Right atrium auricular region (tissue), 2 donors: ENCODE results near the gene SCNN1G. TPM values are rescaled to one million over a fixed set of nuclear protein-coding genes. Genes with fewer than 3 reads are reported as not detected.

Experiments
- DNase-seq: peaks from one replicate; pipeline ENCODE4 v3.0.0-alpha.2; 2019; ENCODE audit warnings: low spot score
- H3K27ac ChIP-seq, 2 donors: fragments of 200-600 bp; sonication (generic); 1 replicate in 1 of 2; 2 replicates in 1 of 2; pipeline ENCODE4 v1.5.1; 2016 to 2019
- H3K27me3 ChIP-seq, 2 donors: fragments of 200-600 bp; sonication (generic); one replicate each; pipeline versions ENCODE4 v1.5.1 to v1.6.0; 2017 to 2019
- H3K36me3 ChIP-seq: fragments of 200-600 bp; sonication (generic); one replicate; pipeline ENCODE4 v1.5.1; 2016
- H3K4me1 ChIP-seq, 2 donors: fragments of 200-600 bp; sonication (generic); one replicate each; pipeline versions ENCODE4 v1.5.1 to v1.6.0; 2017 to 2019
- H3K4me3 ChIP-seq, 2 donors: fragments of 200-600 bp; sonication (generic); 1 replicate in 1 of 2; 2 replicates in 1 of 2; pipeline ENCODE4 v1.5.1; 2017 to 2019; ENCODE audit warnings: mild to moderate bottlenecking in 1 of 2, moderate library complexity in 1 of 2
- H3K9me3 ChIP-seq, 2 donors: fragments of 200-600 bp; sonication (generic); one replicate each; pipeline ENCODE4 v1.5.1; 2019
- CTCF ChIP-seq, 2 donors: fragments of 200-600 bp; sonication (generic); IDR thresholded peaks; one replicate each; pipeline ENCODE4 v1.5.1; 2019; ENCODE audit warnings: antibody characterized with exemption in 2 of 2
- total RNA-seq, 2 donors: library from RNA; depleted of rRNA; stranded (reverse); fragments of >200 nt; gene quantifications; one replicate each; pipeline ENCODE4 v1.1.0, GENCODE V29; 2016

The SCNN1G gene
- total RNA-seq, 2 donors from 2014 or later = not detected

GRCh38 chr16:23148513-23149266 lies 33.9 kb upstream of the SCNN1G start:
- H3K4me1 ChIP-seq = peaks cover 0 to 54% of the 10 kb centered on the region in 2 donors
- no peak for TF ChIP-seq CTCF (IDR thresholded peaks at IDR 0.05)
- H3K9me3 ChIP-seq = no peaks in the 10 kb centered on the region
- H3K27ac ChIP-seq = peak overlapping the region; percentile 79 to 80
- H3K4me3 ChIP-seq = peak overlapping the region; percentile 55 to 69
- H3K36me3 ChIP-seq = no peaks in the 10 kb centered on the region
- no peaks in the 10 kb centered on the region for H3K27me3 ChIP-seq
- DNase-seq = peak; percentile 78

GRCh38 chr16:23149267-23149992 lies 33.1 kb upstream of the SCNN1G start, which contains the start of gene USP31:
TSS of gene USP31 (minus strand) at chr16:23149452. CDS start at chr16:23149270, 182 bp downstream.
- Histone ChIP-seq H3K27me3 (no peaks in the 10 kb centered on the region), H3K4me1 (peaks cover 0 to 46% of the 10 kb centered on the region in 2 donors), H3K27ac (peak within 1 kb of the TSS; percentile 79 to 80), H3K36me3 (no peaks in the 10 kb centered on the region), H3K4me3 (peak within 1 kb of the TSS; percentile 55 to 69), H3K9me3 (no peaks in the 10 kb centered on the region)
- TF ChIP-seq CTCF (IDR thresholded peaks at IDR 0.05) = no peak
- DNase-seq = peak; percentile 95

- Histone ChIP-seq H3K27me3 (no peaks in the 10 kb centered on the region), H3K9me3 (no peaks in the 10 kb centered on the region), H3K27ac (peak overlapping the region in 1 of 2 donors; percentile 38), H3K4me1 (peaks cover 0 to 41% of the 10 kb centered on the region in 2 donors), H3K4me3 (peak overlapping the region; percentile 55 to 69), H3K36me3 (no peaks in the 10 kb centered on the region)
- no peak for TF ChIP-seq CTCF (IDR thresholded peaks at IDR 0.05)
- DNase-seq = no peak
These were observed 32.6 kb upstream of the SCNN1G start for GRCh38 chr16:23149993-23150364.

GRCh38 chr16:23152386-23153178 lies 30.0 kb upstream of the SCNN1G start:
- Histone ChIP-seq H3K9me3 (no peaks in the 10 kb centered on the region), H3K4me1 (peaks cover 0 to 15% of the 10 kb centered on the region in 2 donors), H3K27ac (no peak overlapping the region), H3K36me3 (no peaks in the 10 kb centered on the region), H3K27me3 (no peaks in the 10 kb centered on the region), H3K4me3 (no peak overlapping the region)
- TF ChIP-seq CTCF (IDR thresholded peaks at IDR 0.05) = no peak
- no peak for DNase-seq

GRCh38 chr16:23155445-23156049 lies 27.0 kb upstream of the SCNN1G start:
- Histone ChIP-seq H3K4me1 (no peaks in the 10 kb centered on the region), H3K9me3 (no peaks in the 10 kb centered on the region), H3K4me3 (no peak overlapping the region), H3K27me3 (no peaks in the 10 kb centered on the region), H3K27ac (no peak overlapping the region), H3K36me3 (no peaks in the 10 kb centered on the region)
- no peak for DNase-seq
- peak in 1 of 2 donors; percentile 48 for TF ChIP-seq CTCF (IDR thresholded peaks at IDR 0.05)
